GM04504 (cell line): Measurements from ENCODE around the gene RIN3.

Experiments
- DNase-seq: peaks from one replicate; pipeline ENCODE4 v3.0.0-alpha.2; 2012; ENCODE audit warnings: low read depth

RIN3 gene

GRCh38 chr14:92507174-92507768, 6.3 kb upstream of the RIN3 start:
- DNase-seq = no peak

- DNase-seq = no peak
Measured at GRCh38 chr14:92510972-92511371, 2.6 kb upstream of the RIN3 start.

- DNase-seq = peak; percentile 95
Measured at GRCh38 chr14:92511453-92512238, 1.9 kb upstream of the RIN3 start.

GRCh38 chr14:92512807-92513203, 776 bp upstream of the RIN3 start:
- no peak for DNase-seq

GRCh38 chr14:92513966-92514843, 624 bp downstream of the RIN3 start:
- DNase-seq = no peak

- DNase-seq = no peak
Measured at GRCh38 chr14:92514844-92515514, 1.4 kb downstream of the RIN3 start.

GRCh38 chr14:92515546-92516343, 2.2 kb downstream of the RIN3 start:
- DNase-seq = no peak

- DNase-seq = no peak
Measured at GRCh38 chr14:92516344-92516965, 2.9 kb downstream of the RIN3 start.

GRCh38 chr14:92516966-92517506, 3.5 kb downstream of the RIN3 start:
- DNase-seq = no peak

GRCh38 chr14:92517761-92518160, 4.2 kb downstream of the RIN3 start:
- DNase-seq = no peak

- no peak for DNase-seq
Measured at GRCh38 chr14:92519246-92520101, 5.9 kb downstream of the RIN3 start.

- no peak for DNase-seq
Measured at GRCh38 chr14:92520102-92521057, 6.8 kb downstream of the RIN3 start.

GRCh38 chr14:92521058-92521415, 7.5 kb downstream of the RIN3 start:
- no peak for DNase-seq

GRCh38 chr14:92523752-92524151, 10.2 kb downstream of the RIN3 start:
- DNase-seq = no peak

GRCh38 chr14:92524602-92525185, 11.1 kb downstream of the RIN3 start:
- no peak for DNase-seq

GRCh38 chr14:92525322-92526095, 11.9 kb downstream of the RIN3 start:
- no peak for DNase-seq

- no peak for DNase-seq
Measured at GRCh38 chr14:92527721-92528120, 14.1 kb downstream of the RIN3 start.
